ENCODE results near the gene GAD1.

GAD1 gene

DNA sequence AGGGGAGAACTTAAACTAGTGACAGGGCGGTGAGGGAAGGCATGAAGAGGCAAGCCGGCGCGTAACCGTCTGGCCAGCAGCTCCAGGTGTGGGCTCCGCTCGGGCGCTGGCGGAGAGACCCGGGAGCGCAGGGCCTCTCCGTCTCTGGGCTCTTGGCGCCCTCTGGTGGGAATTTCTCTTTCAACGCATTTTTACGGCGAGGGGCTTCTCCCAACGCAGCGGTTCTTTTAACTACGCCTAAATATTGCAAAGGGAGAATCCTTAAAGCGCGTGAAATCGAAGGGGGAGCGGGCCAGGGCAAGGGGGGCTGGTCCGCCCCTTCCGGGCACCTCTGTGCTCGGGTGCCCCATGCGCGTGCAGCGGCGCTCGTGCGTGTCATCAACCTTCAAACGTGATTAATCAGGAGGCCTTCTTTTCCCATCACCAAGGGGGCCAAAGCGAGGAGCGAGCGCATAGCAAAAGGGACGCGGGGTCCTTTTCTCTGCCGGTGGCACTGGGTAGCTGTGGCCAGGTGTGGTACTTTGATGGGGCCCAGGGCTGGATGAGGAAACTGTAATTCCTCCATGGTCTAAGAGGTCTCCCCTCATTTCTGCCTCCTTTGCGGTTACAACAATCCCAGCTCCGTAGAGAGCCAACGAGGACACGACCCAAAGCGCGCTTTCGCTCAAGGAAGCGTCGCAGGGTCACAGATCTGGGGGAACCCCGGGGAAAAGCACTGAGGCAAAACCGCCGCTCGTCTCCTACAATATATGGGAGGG, 762 bp upstream of the GAD1 start:
- peak overlapping the region; percentile 80 to 84 (median 83) for H3K4me3 Mint-ChIP-seq
- TF ChIP-seq, protein P1, sequence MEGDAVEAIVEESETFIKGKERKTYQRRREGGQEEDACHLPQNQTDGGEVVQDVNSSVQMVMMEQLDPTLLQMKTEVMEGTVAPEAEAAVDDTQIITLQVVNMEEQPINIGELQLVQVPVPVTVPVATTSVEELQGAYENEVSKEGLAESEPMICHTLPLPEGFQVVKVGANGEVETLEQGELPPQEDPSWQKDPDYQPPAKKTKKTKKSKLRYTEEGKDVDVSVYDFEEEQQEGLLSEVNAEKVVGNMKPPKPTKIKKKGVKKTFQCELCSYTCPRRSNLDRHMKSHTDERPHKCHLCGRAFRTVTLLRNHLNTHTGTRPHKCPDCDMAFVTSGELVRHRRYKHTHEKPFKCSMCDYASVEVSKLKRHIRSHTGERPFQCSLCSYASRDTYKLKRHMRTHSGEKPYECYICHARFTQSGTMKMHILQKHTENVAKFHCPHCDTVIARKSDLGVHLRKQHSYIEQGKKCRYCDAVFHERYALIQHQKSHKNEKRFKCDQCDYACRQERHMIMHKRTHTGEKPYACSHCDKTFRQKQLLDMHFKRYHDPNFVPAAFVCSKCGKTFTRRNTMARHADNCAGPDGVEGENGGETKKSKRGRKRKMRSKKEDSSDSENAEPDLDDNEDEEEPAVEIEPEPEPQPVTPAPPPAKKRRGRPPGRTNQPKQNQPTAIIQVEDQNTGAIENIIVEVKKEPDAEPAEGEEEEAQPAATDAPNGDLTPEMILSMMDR (IDR thresholded peaks at IDR 0.05; ENCODE audit: unreplicated experiment in 3 of 3) = peak; percentile 78 to 90 (median 87)
- H3K36me3 Mint-ChIP-seq (ENCODE audit: low read depth) = no peaks in the 10 kb centered on the region
- H3K27ac Mint-ChIP-seq = no peak overlapping the region
- H3K27me3 Mint-ChIP-seq (ENCODE audit: low read depth) = peaks cover 99% of the 10 kb centered on the region
- peaks cover 57% of the 10 kb centered on the region for H3K4me1 Mint-ChIP-seq
- H3K9me3 Mint-ChIP-seq = no peaks in the 10 kb centered on the region

DNA sequence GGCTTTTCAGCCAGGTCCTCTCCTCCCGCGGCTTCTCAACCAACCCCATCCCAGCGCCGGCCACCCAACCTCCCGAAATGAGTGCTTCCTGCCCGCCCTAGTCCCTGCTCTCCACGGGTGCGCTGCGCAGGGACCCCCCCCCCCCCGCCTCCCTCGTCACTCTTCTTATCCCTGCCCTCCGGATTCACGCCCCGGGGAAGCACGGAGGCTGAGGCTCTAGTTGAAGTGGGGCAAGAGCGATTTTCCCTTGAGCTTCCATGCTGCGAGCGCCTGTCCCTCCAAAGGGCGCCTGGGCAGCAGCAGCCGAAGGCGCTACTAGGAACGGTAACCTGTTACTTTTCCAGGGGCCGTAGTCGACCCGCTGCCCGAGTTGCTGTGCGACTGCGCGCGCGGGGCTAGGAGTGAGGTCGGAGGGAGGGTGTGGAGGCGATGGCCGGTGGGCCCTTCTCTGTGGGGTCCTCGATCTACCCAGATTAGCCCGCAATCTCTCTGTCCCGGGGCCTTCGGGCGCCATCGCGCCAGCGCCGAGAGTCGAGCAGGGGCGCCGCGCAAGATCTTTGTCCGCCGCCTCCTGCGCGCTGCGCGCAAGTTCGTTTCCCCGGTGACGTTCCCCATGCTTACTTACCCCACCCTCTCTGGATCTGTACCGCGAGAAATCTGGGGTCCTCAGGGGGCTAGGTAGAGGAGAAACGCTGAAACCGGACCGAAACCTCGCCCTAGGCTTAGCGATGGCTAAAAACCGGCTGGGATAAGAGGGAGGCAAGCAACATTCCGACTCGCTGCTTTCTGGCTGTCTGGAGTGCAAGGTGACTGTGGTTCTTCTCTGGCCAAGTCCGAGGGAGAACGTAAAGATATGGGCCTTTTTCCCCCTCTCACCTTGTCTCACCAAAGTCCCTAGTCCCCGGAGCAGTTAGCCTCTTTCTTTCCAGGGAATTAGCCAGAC, 677 bp downstream of the GAD1 start:
- peak overlapping the region; percentile 80 to 84 (median 83) for H3K4me3 Mint-ChIP-seq
- H3K27me3 Mint-ChIP-seq (ENCODE audit: low read depth) = peaks cover 100% of the 10 kb centered on the region
- no peak overlapping the region for H3K27ac Mint-ChIP-seq
- no peaks in the 10 kb centered on the region for H3K36me3 Mint-ChIP-seq (ENCODE audit: low read depth)
- H3K9me3 Mint-ChIP-seq = no peaks in the 10 kb centered on the region
- peaks cover 70% of the 10 kb centered on the region for H3K4me1 Mint-ChIP-seq
- TF ChIP-seq, protein P1 (IDR thresholded peaks at IDR 0.05; ENCODE audit: unreplicated experiment in 3 of 3) = no peak

DNA sequence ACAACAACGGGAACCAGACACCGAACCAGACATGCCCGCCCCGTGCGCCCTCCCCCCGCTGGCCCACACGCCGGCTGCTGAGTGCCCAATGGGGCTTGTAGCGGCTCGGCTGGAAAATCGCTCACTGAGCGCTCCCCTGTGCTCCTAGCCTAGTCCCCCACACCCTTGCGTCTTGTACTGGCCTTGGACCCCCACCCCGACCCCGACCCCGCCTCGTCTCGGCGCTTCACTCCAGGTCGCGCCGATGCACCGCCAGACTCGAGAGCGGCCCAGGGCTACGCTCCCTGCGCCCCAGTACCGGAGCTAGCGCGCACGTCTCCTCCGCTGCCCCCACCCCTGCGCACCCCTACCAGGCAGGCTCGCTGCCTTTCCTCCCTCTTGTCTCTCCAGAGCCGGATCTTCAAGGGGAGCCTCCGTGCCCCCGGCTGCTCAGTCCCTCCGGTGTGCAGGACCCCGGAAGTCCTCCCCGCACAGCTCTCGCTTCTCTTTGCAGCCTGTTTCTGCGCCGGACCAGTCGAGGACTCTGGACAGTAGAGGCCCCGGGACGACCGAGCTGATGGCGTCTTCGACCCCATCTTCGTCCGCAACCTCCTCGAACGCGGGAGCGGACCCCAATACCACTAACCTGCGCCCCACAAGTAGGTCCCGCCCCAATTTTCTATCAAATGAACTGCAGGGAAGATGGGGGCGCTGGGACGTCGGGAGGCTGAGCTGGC, 1.5 kb downstream of the GAD1 start:
- H3K4me3 Mint-ChIP-seq = peak overlapping the region; percentile 80 to 84 (median 83)
- peaks cover 100% of the 10 kb centered on the region for H3K27me3 Mint-ChIP-seq (ENCODE audit: low read depth)
- H3K4me1 Mint-ChIP-seq = peaks cover 68% of the 10 kb centered on the region
- H3K27ac Mint-ChIP-seq = no peak overlapping the region
- TF ChIP-seq, protein P1 (IDR thresholded peaks at IDR 0.05; ENCODE audit: unreplicated experiment in 3 of 3) = no peak
- H3K9me3 Mint-ChIP-seq = no peaks in the 10 kb centered on the region
- H3K36me3 Mint-ChIP-seq (ENCODE audit: low read depth) = no peaks in the 10 kb centered on the region

DNA sequence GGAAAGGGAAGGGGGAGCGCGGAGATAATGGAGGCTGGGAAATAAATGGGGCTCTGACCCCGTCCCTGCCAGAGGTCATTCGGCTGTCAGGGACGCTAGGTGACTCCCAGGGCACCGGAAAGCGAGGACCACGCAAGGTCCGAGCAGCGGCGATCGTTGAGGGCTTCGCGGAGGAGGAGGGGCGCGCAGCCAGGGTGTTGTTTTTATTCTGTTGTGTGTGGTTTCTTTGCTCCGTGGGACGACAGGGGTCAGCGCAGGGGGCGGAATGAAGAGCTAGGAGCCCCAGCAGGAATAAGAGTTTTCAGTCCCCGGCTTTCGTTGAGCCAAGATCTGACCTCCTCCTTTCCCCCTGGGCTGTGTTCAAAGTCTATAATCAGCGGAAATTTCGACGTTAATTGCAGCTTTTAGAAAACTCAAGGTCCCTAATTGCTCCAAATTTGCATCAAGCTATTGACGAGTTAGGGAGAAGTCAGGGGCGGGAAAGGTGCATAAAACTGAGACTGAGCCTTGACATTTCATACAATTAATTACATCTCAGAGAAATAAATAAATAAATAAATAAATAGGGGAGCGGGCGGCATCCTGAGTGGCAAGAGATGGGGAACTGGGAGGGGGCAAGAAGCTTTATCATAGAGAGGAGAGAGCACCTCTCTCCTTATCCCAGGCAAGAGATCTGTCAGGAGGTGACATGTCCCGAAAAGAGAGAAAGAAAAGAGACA, 2.2 kb downstream of the GAD1 start:
- TF ChIP-seq, protein P1 (IDR thresholded peaks at IDR 0.05; ENCODE audit: unreplicated experiment in 3 of 3) = no peak
- H3K27me3 Mint-ChIP-seq (ENCODE audit: low read depth) = peaks cover 100% of the 10 kb centered on the region
- H3K27ac Mint-ChIP-seq = no peak overlapping the region
- no peaks in the 10 kb centered on the region for H3K9me3 Mint-ChIP-seq
- peak overlapping the region; percentile 71 to 84 (median 77) for H3K4me3 Mint-ChIP-seq
- no peaks in the 10 kb centered on the region for H3K36me3 Mint-ChIP-seq (ENCODE audit: low read depth)
- peaks cover 61% of the 10 kb centered on the region for H3K4me1 Mint-ChIP-seq
